Measurements from ENCODE around the gene SEC31B. TPM values are rescaled to one million over a fixed set of nuclear protein-coding genes. Genes with fewer than 3 reads are reported as not detected.

SEC31B gene
- total and polyA plus RNA-seq, 8 donors, result 8.8 to 27.6 (median 22.8) TPM

- intact Hi-C loops (cut with DNase I), result no loop called here
Observed at GRCh38 chr10:100489396-100489795, 30.3 kb downstream of the SEC31B start.

GRCh38 chr10:100487529-100487928, 32.1 kb downstream of the SEC31B start:
- TF ChIP-seq CTCF (IDR thresholded peaks at IDR 0.05), result no peak
- ATAC-seq, result no peak

More at GRCh38 chr10:100489396-100489795, 30.3 kb downstream of the SEC31B start:
- Histone ChIP-seq H3K36me3 (peaks cover 0 to 76% of the 10 kb centered on the region in 2 donors), H3K9me3 (no peaks in the 10 kb centered on the region), H3K4me3 (no peak overlapping the region), H3K4me1 (no peaks in the 10 kb centered on the region), H3K27ac (no peak overlapping the region), H3K27me3 (no peaks in the 10 kb centered on the region)
- no peak for TF ChIP-seq CTCF (IDR thresholded peaks at IDR 0.05)
- ATAC-seq, result no peak
- no peak for DNase-seq

GRCh38 chr10:100485801-100486495, 33.7 kb downstream of the SEC31B start:
- H3K27me3 ChIP-seq, result peaks cover 4 to 20% of the 10 kb centered on the region in 2 donors
- peaks cover 11 to 23% of the 10 kb centered on the region in 2 donors for H3K4me1 ChIP-seq
- ATAC-seq, result no peak
- H3K36me3 ChIP-seq, result peaks cover 0 to 55% of the 10 kb centered on the region in 2 donors
- no peak overlapping the region for H3K27ac ChIP-seq
- no peaks in the 10 kb centered on the region for H3K9me3 ChIP-seq
- H3K4me3 ChIP-seq, result no peak overlapping the region
- TF ChIP-seq CTCF (IDR thresholded peaks at IDR 0.05), result no peak
- intact Hi-C loops (cut with DNase I), result no loop called here
- DNase-seq, result no peak

More at GRCh38 chr10:100487529-100487928, 32.1 kb downstream of the SEC31B start:
- no peaks in the 10 kb centered on the region for H3K9me3 ChIP-seq
- H3K27ac ChIP-seq, result no peak overlapping the region
- H3K27me3 ChIP-seq, result peaks cover 4 to 8% of the 10 kb centered on the region in 2 donors
- H3K4me1 ChIP-seq, result peaks cover 3 to 14% of the 10 kb centered on the region in 2 donors
- DNase-seq, result no peak
- H3K4me3 ChIP-seq, result no peak overlapping the region
- peaks cover 0 to 66% of the 10 kb centered on the region in 2 donors for H3K36me3 ChIP-seq
- intact Hi-C loops (cut with DNase I), result no loop called here

- Histone ChIP-seq H3K36me3 (peaks cover 0 to 51% of the 10 kb centered on the region in 2 donors), H3K4me3 (no peak overlapping the region), H3K27me3 (peaks cover 4 to 26% of the 10 kb centered on the region in 2 donors), H3K9me3 (no peaks in the 10 kb centered on the region), H3K27ac (no peak overlapping the region), H3K4me1 (peaks cover 11 to 23% of the 10 kb centered on the region in 2 donors)
- TF ChIP-seq CTCF (IDR thresholded peaks at IDR 0.05), result no peak
- DNase-seq, result no peak
- intact Hi-C loops (cut with DNase I), result no loop called here
- ATAC-seq, result no peak
Observed at GRCh38 chr10:100485366-100485765, 34.3 kb downstream of the SEC31B start.

- Histone ChIP-seq H3K9me3 (no peaks in the 10 kb centered on the region), H3K27ac (no peak overlapping the region), H3K4me3 (no peak overlapping the region), H3K4me1 (peaks cover 11 to 23% of the 10 kb centered on the region in 2 donors), H3K36me3 (peaks cover 0 to 38% of the 10 kb centered on the region in 2 donors), H3K27me3 (peaks cover 9 to 39% of the 10 kb centered on the region in 2 donors)
- DNase-seq (no peak), ATAC-seq (no peak)
- no peak for TF ChIP-seq CTCF (IDR thresholded peaks at IDR 0.05)
- intact Hi-C loops (cut with DNase I), result no loop called here
Observed at GRCh38 chr10:100483876-100484666, 35.6 kb downstream of the SEC31B start.
